Naive thymus-derived CD8-positive, alpha-beta T cell (primary cell): ENCODE measurements around the gene TRAPPC12. TPM values are rescaled to one million over a fixed set of nuclear protein-coding genes. Genes with fewer than 3 reads are reported as not detected.

Experiments used
- ATAC-seq, 2 donors: fragments of 150-1000 bp; cut with Tn5 transposase in 1 of 2; sonication (Bioruptor Pico), chemical (Tn5 transposase) in 1 of 2; 1 replicate in 1 of 2; 2 replicates in 1 of 2; pipeline ENCODE4 v1.10.0; 2021; ENCODE audit warnings: mild to moderate bottlenecking in 2 of 2, moderate library complexity in 2 of 2
- POLR2A ChIA-PET: fragments of 350-600 bp; sonication (Branson Sonifier 250); formaldehyde crosslinking; loops from one replicate; lab custom pipeline; 2021; ENCODE audit warnings: antibody characterized with exemption; lab: Charles Lee
- DNase-seq, 10 donors: peaks; one replicate each; pipeline versions ENCODE4 v3.0.0 to v3.0.0-alpha.2; 2020 to 2022
- H3K27ac Mint-ChIP-seq, 10 donors: one replicate each; pipeline ENCODE4 v1.8.0; 2020 to 2022; ENCODE audit warnings: mild to moderate bottlenecking in 10 of 10, mixed read lengths in 10 of 10, moderate library complexity in 4 of 10, inconsistent platforms in 1 of 10
- H3K27me3 Mint-ChIP-seq, 5 donors: one replicate each; pipeline ENCODE4 v1.8.0; 2021 to 2022; ENCODE audit warnings: mixed read lengths in 5 of 5
- H3K36me3 Mint-ChIP-seq, 3 donors: one replicate each; pipeline ENCODE4 v1.8.0; 2020 to 2022; ENCODE audit warnings: mixed read lengths in 3 of 3, mild to moderate bottlenecking in 2 of 3, inconsistent platforms in 1 of 3
- H3K4me1 Mint-ChIP-seq, 4 donors: one replicate each; pipeline ENCODE4 v1.8.0; 2021 to 2022; ENCODE audit warnings: mixed read lengths in 4 of 4
- H3K4me3 Mint-ChIP-seq, 10 donors: one replicate each; pipeline ENCODE4 v1.8.0; 2020 to 2022; ENCODE audit warnings: mild to moderate bottlenecking in 10 of 10, mixed read lengths in 10 of 10, moderate library complexity in 6 of 10, inconsistent platforms in 1 of 10
- H3K9me3 Mint-ChIP-seq, 9 donors: one replicate each; pipeline ENCODE4 v1.8.0; 2020 to 2022; ENCODE audit warnings: mixed read lengths in 9 of 9, mild to moderate bottlenecking in 3 of 9, inconsistent platforms in 1 of 9, moderate library complexity in 1 of 9
- polyA plus RNA-seq, 3 donors: library from polyadenylated mRNA; unstranded; fragments of 300-500 nt; fragmentation: Illumina TruSeq; gene quantifications; one replicate each; pipeline ENCODE4 v1.2.3, GENCODE V29; 2021
- total RNA-seq, 8 experiments: library from RNA in 2 of 8; stranded (reverse) in 2 of 8; gene quantifications; one replicate each; pipeline ENCODE4 v1.2.3 and lab custom pipeline; 2021 to 2026

The TRAPPC12 gene
- total and polyA plus RNA-seq, 5 experiments from 2014 or later = 23.8 to 162 (median 44.0) TPM

GRCh38 chr2:3429066-3429610 is 49.6 kb downstream of the TRAPPC12 start:
- Mint-ChIP-seq H3K9me3 (no peaks in the 10 kb centered on the region), H3K27ac (peak overlapping the region in 4 of 10 donors; percentile 49 to 81 (median 63)), H3K36me3 (peaks cover 0 to 81% (median 8%) of the 10 kb centered on the region in 3 donors), H3K27me3 (no peaks in the 10 kb centered on the region), H3K4me1 (peaks cover 0 to 9% (median 1%) of the 10 kb centered on the region in 4 donors), H3K4me3 (no peak overlapping the region)
- no peak for DNase-seq
- POLR2A ChIA-PET = no interaction called here
- ATAC-seq = no peak

DNA sequence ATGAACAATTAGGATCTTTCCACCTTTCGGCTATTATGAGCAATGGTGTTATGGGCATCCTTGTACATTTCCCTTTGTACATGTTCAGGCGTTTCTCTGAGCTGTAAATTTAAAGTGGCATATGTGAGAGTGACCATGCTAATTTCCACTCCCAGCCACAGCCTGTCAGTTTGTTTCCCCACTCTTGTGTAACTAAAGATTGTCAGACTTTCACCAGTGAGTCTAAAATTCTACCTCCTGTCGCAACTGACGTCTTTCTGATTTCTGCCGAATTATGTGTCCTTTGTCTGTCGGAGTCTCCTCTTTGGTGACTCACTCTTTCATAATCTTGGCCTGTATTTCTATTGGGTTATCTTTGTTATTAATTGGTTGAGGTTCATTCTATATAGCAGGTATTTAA is 50.7 kb downstream of the TRAPPC12 start:
- peaks cover 0 to 80% (median 10%) of the 10 kb centered on the region in 3 donors for H3K36me3 Mint-ChIP-seq
- H3K4me1 Mint-ChIP-seq = peaks cover 0 to 9% (median 1%) of the 10 kb centered on the region in 4 donors
- POLR2A ChIA-PET = no interaction called here
- H3K4me3 Mint-ChIP-seq = no peak overlapping the region
- H3K27me3 Mint-ChIP-seq = no peaks in the 10 kb centered on the region
- no peaks in the 10 kb centered on the region for H3K9me3 Mint-ChIP-seq
- ATAC-seq (no peak), DNase-seq (no peak)
- H3K27ac Mint-ChIP-seq = peak overlapping the region in 1 of 10 donors; percentile 13

DNA sequence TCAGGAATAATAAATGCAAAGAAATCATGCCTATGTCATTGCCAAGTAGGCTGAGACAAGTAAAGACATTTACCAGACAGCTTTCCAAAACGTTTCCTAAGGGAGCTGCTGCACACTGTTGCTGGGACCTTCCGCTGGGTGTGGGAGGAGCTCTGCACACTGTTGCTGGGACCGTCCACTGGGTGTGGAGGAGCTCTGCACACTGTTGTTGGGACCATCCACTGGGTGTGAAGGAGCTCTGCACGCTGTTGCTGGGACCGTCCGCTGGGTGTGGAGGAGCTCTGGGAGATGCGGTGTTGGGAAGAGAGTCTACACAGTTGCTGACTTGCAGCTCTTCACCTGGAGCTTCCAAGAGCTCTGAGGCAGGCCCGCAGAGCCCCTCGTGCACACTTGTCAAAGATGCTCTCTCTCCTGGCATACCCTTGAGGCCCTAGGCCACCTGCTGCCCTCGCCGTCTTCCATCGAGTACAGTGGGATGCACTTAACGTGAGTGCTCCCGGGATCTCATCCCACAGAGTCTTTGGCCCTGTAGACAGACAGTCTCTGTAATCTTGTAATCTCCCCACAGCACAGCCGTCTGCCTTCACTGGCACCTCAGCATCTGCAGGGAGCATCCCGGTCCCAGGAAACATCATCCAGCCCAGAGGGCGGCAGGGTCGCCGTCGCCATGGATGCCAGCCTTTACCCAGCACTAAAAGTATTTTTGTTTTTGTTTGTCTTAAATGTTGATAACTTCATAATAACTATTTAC is 51.4 kb downstream of the TRAPPC12 start:
- no peak for ATAC-seq
- H3K4me1 Mint-ChIP-seq = peaks cover 0 to 9% (median 1%) of the 10 kb centered on the region in 4 donors
- peaks cover 0 to 73% (median 8%) of the 10 kb centered on the region in 3 donors for H3K36me3 Mint-ChIP-seq
- no peaks in the 10 kb centered on the region for H3K27me3 Mint-ChIP-seq
- H3K27ac Mint-ChIP-seq = no peak overlapping the region
- H3K4me3 Mint-ChIP-seq = no peak overlapping the region
- POLR2A ChIA-PET = no interaction called here
- no peak for DNase-seq
- no peaks in the 10 kb centered on the region for H3K9me3 Mint-ChIP-seq

DNA sequence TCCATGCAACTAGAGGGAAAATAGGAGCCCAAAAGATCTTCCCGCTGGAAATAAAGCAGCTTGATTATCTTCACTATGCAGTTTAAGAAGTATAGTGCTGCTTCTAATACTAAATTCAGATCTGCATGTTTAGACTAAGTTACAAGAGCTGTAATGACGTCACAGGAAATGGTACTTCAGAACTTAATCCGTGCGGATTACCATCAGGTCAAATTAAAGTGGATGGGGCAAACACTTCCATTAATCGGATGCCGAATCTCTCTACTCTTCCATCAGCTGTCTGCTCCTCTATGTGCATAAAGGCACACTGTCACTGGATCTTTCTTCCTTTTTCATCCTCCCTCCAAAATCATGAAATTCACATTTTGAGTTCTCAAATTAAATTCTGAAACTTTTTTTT is 52.6 kb downstream of the TRAPPC12 start:
- H3K9me3 Mint-ChIP-seq = no peaks in the 10 kb centered on the region
- H3K36me3 Mint-ChIP-seq = peaks cover 0 to 62% (median 8%) of the 10 kb centered on the region in 3 donors
- POLR2A ChIA-PET = no interaction called here
- peak overlapping the region in 2 of 10 donors; percentile 83 for H3K27ac Mint-ChIP-seq
- H3K4me3 Mint-ChIP-seq = no peak overlapping the region
- H3K4me1 Mint-ChIP-seq = peaks cover 0 to 8% (median 1%) of the 10 kb centered on the region in 4 donors
- no peak for DNase-seq
- no peak for ATAC-seq
- no peaks in the 10 kb centered on the region for H3K27me3 Mint-ChIP-seq

DNA sequence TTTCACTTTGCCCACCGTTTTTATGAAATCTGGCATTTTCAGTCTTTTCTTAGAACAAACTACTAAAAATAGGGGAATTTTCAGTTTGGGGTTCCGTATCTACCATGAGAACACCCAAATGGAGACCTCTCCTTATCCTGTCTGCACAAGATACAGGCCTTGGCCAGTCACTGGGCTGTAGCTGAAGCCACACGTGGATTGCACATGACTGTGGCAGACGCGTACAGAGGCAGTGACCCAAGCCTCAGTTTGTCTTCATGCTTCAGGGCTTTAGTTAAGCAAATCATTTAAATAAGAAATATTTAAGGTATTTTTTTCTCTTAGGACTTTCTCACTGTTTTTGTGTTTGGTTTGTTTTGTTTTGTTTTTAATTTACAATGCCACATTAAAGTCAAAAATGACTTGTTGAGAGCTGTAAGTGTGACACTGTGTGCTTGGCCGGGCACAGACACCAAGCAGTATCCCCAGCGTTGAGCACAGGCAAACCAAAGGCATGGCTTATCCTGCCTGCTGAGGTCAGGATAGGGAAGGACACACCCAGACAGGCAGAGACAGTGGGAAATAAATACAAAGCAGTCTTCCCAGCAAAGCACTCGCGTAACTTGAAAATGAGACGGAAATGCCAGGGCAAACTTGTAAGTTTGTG is 53.3 kb downstream of the TRAPPC12 start:
- ATAC-seq (no peak), DNase-seq (no peak)
- H3K27me3 Mint-ChIP-seq = no peaks in the 10 kb centered on the region
- peak overlapping the region in 2 of 10 donors; percentile 60 to 83 for H3K27ac Mint-ChIP-seq
- H3K4me3 Mint-ChIP-seq = no peak overlapping the region
- H3K4me1 Mint-ChIP-seq = peaks cover 0 to 8% (median 1%) of the 10 kb centered on the region in 4 donors
- H3K36me3 Mint-ChIP-seq = peaks cover 0 to 55% (median 8%) of the 10 kb centered on the region in 3 donors
- POLR2A ChIA-PET = no interaction called here
- H3K9me3 Mint-ChIP-seq = no peaks in the 10 kb centered on the region

DNA sequence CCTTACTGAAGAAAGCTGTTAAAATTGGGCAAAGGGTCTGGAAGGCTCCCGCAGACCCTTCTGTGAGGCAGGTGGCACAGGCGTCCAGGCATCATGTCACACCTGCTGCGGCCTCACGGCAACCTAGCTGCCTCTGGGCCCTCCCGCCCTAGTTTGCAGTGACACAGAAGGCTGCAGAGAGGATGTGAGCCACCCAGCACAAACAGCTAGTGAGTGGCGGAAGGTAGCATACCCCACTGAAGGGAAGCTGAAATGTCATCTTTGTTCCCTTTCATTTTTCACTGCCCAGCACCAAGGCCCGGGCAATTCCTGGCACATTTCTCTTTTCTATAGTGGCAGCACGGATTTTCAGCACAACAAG is 53.8 kb downstream of the TRAPPC12 start:
- Mint-ChIP-seq H3K4me1 (peaks cover 0 to 8% (median 1%) of the 10 kb centered on the region in 4 donors), H3K27ac (peak overlapping the region in 2 of 10 donors; percentile 5 to 83), H3K9me3 (no peaks in the 10 kb centered on the region), H3K4me3 (no peak overlapping the region), H3K36me3 (peaks cover 0 to 50% (median 8%) of the 10 kb centered on the region in 3 donors), H3K27me3 (no peaks in the 10 kb centered on the region)
- POLR2A ChIA-PET = no interaction called here
- DNase-seq (no peak), ATAC-seq (no peak)

- H3K4me3 Mint-ChIP-seq = no peak overlapping the region
- H3K36me3 Mint-ChIP-seq = peaks cover 0 to 46% (median 8%) of the 10 kb centered on the region in 3 donors
- ATAC-seq (no peak), DNase-seq (no peak)
- H3K9me3 Mint-ChIP-seq = no peaks in the 10 kb centered on the region
- H3K4me1 Mint-ChIP-seq = peaks cover 0 to 6% (median 1%) of the 10 kb centered on the region in 4 donors
- H3K27me3 Mint-ChIP-seq = no peaks in the 10 kb centered on the region
- POLR2A ChIA-PET = interaction anchor here (0.6 kb wide), 1 partner anchor 67 kb away, joined by 4 read pairs; no protein-coding TSS in a partner anchor
- peak overlapping the region in 2 of 10 donors; percentile 29 to 73 for H3K27ac Mint-ChIP-seq
Observed at GRCh38 chr2:3433776-3434400, 54.4 kb downstream of the TRAPPC12 start.

- H3K27me3 Mint-ChIP-seq = no peaks in the 10 kb centered on the region
- DNase-seq (no peak), ATAC-seq (no peak)
- no peak overlapping the region for H3K4me3 Mint-ChIP-seq
- POLR2A ChIA-PET = interaction anchor here (0.6 kb wide), 1 partner anchor 68 kb away, joined by 4 read pairs; no protein-coding TSS in a partner anchor
- H3K4me1 Mint-ChIP-seq = peaks cover 4 to 9% (median 5%) of the 10 kb centered on the region in 4 donors
- no peaks in the 10 kb centered on the region for H3K9me3 Mint-ChIP-seq
- H3K36me3 Mint-ChIP-seq = peaks cover 0 to 40% (median 8%) of the 10 kb centered on the region in 3 donors
- H3K27ac Mint-ChIP-seq = peak overlapping the region in 4 of 10 donors; percentile 29 to 73 (median 46)
Observed at GRCh38 chr2:3434654-3435053, 55.2 kb downstream of the TRAPPC12 start.

GRCh38 chr2:3435445-3435844 is 56.0 kb downstream of the TRAPPC12 start:
- POLR2A ChIA-PET = no interaction called here

GRCh38 chr2:3440477-3440876 is 61.0 kb downstream of the TRAPPC12 start:
- peak overlapping the region in 1 of 10 donors; percentile 11 for H3K4me3 Mint-ChIP-seq
- H3K36me3 Mint-ChIP-seq = peaks cover 0 to 38% (median 7%) of the 10 kb centered on the region in 3 donors
- peaks cover 9 to 35% (median 27%) of the 10 kb centered on the region in 4 donors for H3K4me1 Mint-ChIP-seq
- peak overlapping the region in 4 of 10 donors; percentile 1 to 55 (median 8) for H3K27ac Mint-ChIP-seq
- DNase-seq (no peak), ATAC-seq (no peak)
- POLR2A ChIA-PET = no interaction called here
- H3K9me3 Mint-ChIP-seq = no peaks in the 10 kb centered on the region
- H3K27me3 Mint-ChIP-seq = no peaks in the 10 kb centered on the region

More at GRCh38 chr2:3435445-3435844, 56.0 kb downstream of the TRAPPC12 start:
- no peak for ATAC-seq
- DNase-seq = no peak
- peaks cover 4 to 17% (median 13%) of the 10 kb centered on the region in 4 donors for H3K4me1 Mint-ChIP-seq
- H3K27ac Mint-ChIP-seq = peak overlapping the region in 1 of 10 donors; percentile 40
- no peak overlapping the region for H3K4me3 Mint-ChIP-seq
- no peaks in the 10 kb centered on the region for H3K27me3 Mint-ChIP-seq
- peaks cover 0 to 40% (median 8%) of the 10 kb centered on the region in 3 donors for H3K36me3 Mint-ChIP-seq
- no peaks in the 10 kb centered on the region for H3K9me3 Mint-ChIP-seq

GRCh38 chr2:3441465-3441864 is 62.0 kb downstream of the TRAPPC12 start:
- ATAC-seq (no peak), DNase-seq (no peak)
- no peaks in the 10 kb centered on the region for H3K9me3 Mint-ChIP-seq
- H3K4me3 Mint-ChIP-seq = no peak overlapping the region
- no peaks in the 10 kb centered on the region for H3K27me3 Mint-ChIP-seq
- H3K27ac Mint-ChIP-seq = peak overlapping the region in 3 of 10 donors; percentile 3 to 37 (median 5)
- peaks cover 0 to 48% (median 11%) of the 10 kb centered on the region in 3 donors for H3K36me3 Mint-ChIP-seq
- POLR2A ChIA-PET = no interaction called here
- peaks cover 9 to 35% (median 27%) of the 10 kb centered on the region in 4 donors for H3K4me1 Mint-ChIP-seq

- Mint-ChIP-seq H3K4me1 (peaks cover 9 to 35% (median 27%) of the 10 kb centered on the region in 4 donors), H3K27me3 (no peaks in the 10 kb centered on the region), H3K9me3 (no peaks in the 10 kb centered on the region), H3K36me3 (peaks cover 0 to 55% (median 12%) of the 10 kb centered on the region in 3 donors), H3K4me3 (no peak overlapping the region), H3K27ac (no peak overlapping the region)
- POLR2A ChIA-PET = no interaction called here
- ATAC-seq (no peak), DNase-seq (no peak)
Observed at GRCh38 chr2:3442185-3442584, 62.7 kb downstream of the TRAPPC12 start.
